GM18858 (cell line): ENCODE results near the gene FBXL17.

Experiments
- ATAC-seq: cut with Tn5 transposase; IDR thresholded peaks from one replicate; pipeline ENCODE4 v1.9.1; 2021; ENCODE audit not compliant: unreplicated experiment

The FBXL17 gene

DNA sequence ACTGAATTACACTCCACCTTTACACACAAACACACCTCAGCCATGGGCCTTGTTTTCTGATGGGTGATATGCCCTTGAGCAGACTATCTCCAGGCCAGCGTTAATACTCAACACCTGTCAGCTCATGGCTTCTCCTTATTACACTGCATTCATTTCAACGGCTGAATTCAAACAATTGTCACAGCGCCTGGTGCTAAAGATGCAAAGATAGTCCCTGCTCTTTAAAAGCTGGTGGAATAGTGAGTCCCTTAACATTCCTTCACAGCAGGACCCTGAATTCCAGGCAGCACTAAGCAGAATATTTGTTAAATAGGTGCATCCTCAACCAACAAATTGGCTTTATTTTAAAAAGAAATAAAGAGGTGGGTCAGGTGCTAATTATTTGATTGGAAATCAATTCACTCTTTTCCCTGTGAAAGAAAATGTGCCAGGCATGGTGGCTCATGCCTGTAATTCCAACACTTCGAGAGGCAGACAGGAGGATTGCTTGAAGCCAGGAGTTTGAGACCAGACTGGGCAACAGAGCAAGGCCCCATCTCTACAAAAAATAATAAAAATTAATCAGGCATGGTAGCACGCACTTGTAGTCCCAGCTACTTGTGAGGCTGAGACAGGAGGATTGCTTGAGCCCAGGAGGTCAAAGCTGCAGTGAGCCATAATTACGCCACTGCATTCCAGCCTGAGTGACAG lies 555.4 kb downstream of the FBXL17 start:
- no peak for ATAC-seq

GRCh38 chr5:107824821-107825220 lies 557.1 kb downstream of the FBXL17 start:
- no peak for ATAC-seq

DNA sequence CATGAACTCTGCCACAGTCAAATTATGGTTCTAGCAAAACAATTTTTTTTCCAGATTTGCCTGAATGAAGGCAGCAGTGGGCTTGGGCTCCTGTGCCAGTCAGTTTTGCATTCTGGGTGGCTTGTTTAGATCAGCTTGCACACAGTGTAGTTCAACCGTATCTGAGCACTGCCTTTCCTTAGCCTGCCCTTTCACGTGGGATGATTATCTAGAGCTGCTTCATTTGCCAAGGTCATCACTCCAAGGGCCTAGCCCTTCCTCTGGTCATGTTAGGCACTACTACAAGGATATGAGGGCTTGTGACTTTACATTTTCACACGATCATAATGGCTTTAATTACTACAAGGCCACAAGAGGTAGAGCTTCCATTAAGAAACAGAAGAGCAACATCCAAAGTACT lies 560.6 kb downstream of the FBXL17 start:
- no peak for ATAC-seq

DNA sequence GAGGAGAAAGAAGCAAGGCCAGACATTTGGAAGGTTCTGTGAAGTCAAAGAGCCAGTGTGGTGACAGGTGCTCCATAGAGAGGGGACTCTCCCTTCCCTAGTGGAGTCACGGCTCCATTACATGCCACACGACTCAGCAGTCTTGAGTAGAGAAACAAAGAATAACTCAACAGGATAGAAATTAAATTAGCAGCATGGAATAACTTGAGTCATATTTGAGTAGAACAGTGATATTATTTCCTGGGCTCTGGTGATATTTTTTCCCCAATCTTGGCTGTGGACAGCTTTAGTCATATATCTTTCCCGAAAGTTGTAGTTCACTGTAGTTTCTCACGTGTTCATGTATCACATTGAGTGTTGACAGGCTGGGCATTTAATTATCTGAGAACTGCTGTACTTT lies 561.5 kb downstream of the FBXL17 start:
- no peak for ATAC-seq

DNA sequence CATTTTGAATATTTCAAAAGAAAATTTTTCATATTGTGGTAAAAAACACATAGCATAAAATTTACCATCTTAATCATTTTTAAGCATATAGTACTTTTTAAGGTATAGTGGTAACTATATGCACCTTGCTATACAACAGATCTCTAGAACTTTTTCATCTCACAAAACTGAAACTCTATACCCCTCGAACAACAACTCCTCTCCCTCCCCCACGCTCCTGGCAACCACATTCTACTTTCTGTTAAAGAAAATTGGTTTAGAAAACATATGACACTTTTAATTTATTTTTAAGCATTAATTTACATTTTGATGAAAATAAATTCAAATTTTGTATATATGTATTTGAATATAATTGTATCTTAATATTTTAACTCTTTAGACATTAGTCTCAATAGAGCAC lies 563.9 kb downstream of the FBXL17 start:
- no peak for ATAC-seq

DNA sequence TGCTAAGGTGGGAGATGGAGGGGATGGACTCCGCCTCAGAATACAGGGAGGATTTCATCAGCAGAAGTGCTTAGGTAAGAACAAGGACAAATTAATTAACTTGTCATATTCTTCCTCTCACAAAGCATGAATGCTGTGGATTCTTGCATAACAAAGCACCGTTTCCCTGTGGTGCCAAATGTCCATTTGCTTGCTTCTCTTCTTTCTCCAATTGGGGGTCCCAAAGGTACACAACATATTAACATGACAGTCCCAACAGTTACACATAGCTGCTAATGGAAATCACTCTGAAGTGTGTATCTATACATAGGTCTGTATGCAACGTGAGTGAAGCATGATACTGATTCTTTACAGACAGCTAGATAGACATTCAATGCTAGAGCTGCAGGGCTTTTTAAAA lies 564.5 kb downstream of the FBXL17 start:
- ATAC-seq: no peak

- no peak for ATAC-seq
Measured at GRCh38 chr5:107815109-107815508, 566.8 kb downstream of the FBXL17 start.

DNA sequence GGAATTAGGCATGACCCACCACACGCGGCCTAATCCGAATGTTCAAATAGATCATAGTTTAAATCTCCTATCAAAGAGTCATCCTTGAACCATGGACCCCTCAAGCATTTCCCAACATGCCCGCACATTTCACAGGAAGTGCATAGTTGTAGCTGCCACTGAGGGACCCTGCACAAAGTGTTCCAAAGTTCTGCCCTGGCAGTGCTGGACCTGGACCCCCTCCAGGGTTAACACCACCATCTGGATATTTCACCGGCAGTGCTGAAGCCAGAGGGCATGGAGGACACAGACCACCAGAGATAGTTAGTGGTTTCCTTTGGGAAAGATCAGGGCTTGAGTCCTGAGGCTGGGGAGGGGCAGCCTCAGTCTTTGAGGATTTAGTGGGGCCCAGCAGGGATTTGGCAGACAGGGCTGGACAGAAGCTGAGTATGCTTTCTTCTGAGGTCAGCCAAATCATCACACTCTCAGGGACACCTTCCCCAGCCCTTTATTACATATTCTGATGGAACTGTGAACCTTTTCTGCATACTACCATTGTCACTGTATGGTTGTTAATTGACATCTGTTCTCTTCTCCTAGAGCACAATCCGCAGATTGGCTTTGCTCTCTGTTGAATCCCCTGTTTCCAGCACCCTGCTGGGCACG lies 567.6 kb downstream of the FBXL17 start:
- ATAC-seq: no peak

DNA sequence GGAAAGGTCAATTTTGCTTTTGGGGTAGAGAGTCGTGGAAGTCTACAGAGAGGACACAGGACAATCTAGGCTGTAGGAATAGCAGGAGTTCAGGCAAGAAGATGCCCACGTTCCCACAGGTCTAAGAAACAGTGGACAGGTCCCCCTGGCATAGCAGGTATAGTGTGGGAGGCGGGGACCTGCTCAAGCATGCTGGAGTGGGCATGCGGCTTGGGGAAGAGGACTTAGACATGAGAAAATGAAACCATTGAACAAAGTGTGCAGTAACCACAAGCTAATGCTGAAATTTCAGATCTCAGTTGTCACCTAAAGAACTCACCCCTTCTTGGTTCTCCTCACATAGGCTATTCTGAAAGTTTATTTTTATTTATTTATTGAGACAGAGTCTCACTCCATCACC lies 568.3 kb downstream of the FBXL17 start:
- peak; percentile 86 for ATAC-seq

DNA sequence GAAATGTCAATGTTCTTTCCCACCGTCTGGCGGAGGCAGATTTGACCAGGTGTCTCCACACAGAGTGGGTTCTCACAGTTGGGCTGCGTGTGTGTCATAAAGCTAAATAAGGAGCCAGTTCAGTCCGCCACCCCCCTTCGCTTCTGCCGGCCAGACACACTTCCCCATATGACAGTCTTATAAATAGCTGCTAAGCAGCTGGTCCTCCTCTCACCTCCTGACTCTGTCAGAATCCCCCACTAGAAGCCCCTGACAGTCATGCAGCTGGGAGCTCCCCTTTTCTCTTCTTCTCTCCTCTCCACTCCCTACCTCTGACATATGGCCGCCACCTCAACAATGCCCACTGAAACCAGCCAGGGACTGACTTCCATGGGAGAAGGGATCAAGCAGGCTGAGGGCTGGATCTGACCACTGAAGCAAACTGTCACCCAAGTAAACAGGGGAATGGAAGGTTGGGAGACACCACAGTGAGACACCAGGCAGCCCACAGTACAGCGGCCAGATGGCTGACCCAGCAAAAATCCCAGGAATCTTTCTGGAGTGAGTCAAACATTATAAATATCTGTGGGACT lies 569.2 kb downstream of the FBXL17 start:
- peak; percentile 70 for ATAC-seq

DNA sequence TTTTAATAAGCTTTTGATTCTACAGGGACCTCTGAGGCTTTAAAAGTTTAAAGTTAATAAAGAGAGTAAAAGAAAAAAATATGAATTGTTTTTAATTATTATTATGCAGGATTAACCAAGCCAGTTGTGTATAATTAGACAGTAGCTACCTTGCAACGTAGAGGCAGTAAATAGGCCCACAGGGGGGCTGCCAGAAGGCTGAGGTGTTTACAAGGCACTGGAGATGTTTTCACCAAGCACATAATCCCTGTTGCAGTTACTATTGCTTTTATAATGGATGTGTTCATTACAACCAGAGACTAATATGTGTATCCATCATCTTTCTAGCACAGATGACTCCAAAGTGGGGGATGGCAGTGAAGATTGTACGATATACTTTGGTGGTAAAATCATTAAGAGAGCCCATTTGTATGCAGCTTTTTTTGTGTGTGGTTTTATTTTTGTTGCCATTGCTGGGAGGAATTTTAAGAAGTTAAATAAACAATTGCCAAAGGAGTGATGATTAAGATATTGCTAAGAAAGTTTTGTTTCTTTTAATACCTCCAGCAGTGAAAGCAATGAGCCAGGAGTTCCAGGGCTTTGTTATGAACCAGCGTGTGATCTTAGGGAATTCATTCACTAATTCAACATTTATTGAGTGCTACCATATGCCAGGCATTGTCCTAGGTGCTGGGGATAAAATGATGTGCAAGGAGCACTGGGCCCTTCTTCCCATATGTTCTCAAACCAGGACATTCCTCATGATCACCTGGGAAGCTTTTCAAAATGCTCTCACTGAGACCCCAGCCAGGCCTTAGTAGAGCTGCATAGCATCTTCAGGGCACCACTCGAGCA lies 572.5 kb downstream of the FBXL17 start:
- ATAC-seq: no peak
